Neural crest cell (in vitro differentiated cells): ENCODE data around the gene GMDS. TPM values are rescaled to one million over a fixed set of nuclear protein-coding genes. Genes with fewer than 3 reads are reported as not detected.

Source experiments
- DNase-seq: peaks from one replicate; pipeline ENCODE4 v3.0.0; 2021; ENCODE audit warnings: low read depth, mixed read lengths, low spot score
- H3K27ac Mint-ChIP-seq: one replicate; pipeline ENCODE4 v1.8.0; 2021; ENCODE audit warnings: mild to moderate bottlenecking, mixed read lengths; ENCODE audit not compliant: unreplicated experiment
- H3K27me3 Mint-ChIP-seq: 2 replicates; pipeline ENCODE4 v1.8.0; 2021; ENCODE audit warnings: low read depth, mild to moderate bottlenecking, mixed read lengths
- H3K36me3 Mint-ChIP-seq: 2 replicates; pipeline ENCODE4 v1.8.0; 2021; ENCODE audit warnings: low read depth, mild to moderate bottlenecking, mixed read lengths
- H3K4me1 Mint-ChIP-seq: 2 replicates; pipeline ENCODE4 v1.8.0; 2021; ENCODE audit warnings: mixed read lengths
- H3K4me3 Mint-ChIP-seq: one replicate; pipeline ENCODE4 v1.8.0; 2021; ENCODE audit warnings: mild to moderate bottlenecking, mixed read lengths
- H3K9me3 Mint-ChIP-seq: 2 replicates; pipeline ENCODE4 v1.8.0; 2021; ENCODE audit warnings: mixed read lengths
- total RNA-seq: library from RNA; stranded (reverse); gene quantifications from 2 replicates; pipeline ENCODE4 v1.2.1, GENCODE V29; 2021
- TF ChIP-seq, protein P1 (sequence below): fragments of 200-600 bp; sonication (generic); conservative IDR thresholded peaks from 2 replicates; pipeline ENCODE4 v1.5.0; 2021; ENCODE audit warnings: antibody characterized with exemption, mild to moderate bottlenecking

GMDS gene
- total RNA-seq, 1 donor from 2014 or later, result 16.1 TPM

DNA sequence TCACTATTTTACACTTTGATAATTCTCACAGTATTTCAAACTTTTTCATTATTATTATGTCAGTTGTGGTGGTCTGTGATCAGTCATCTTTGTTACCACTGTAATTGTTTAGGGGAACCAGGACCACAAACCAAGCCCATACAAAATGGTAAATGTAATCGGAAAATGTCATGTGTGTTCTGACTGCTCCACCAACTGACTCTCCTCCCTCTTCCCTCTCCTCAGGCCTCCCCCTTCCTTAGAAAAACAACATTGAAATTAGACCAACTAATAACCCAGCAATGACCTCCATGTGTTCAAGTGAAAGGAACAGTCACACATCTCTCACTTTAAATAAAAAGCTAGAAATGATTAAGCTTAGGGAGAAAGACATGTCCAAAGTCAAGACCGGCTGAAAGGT is 63.8 kb downstream of the GMDS start:
- no peaks in the 10 kb centered on the region for H3K4me1 Mint-ChIP-seq
- no peaks in the 10 kb centered on the region for H3K27me3 Mint-ChIP-seq
- DNase-seq, result no peak
- peaks cover 2% of the 10 kb centered on the region for H3K36me3 Mint-ChIP-seq
- H3K27ac Mint-ChIP-seq, result no peak overlapping the region
- TF ChIP-seq, protein P1, sequence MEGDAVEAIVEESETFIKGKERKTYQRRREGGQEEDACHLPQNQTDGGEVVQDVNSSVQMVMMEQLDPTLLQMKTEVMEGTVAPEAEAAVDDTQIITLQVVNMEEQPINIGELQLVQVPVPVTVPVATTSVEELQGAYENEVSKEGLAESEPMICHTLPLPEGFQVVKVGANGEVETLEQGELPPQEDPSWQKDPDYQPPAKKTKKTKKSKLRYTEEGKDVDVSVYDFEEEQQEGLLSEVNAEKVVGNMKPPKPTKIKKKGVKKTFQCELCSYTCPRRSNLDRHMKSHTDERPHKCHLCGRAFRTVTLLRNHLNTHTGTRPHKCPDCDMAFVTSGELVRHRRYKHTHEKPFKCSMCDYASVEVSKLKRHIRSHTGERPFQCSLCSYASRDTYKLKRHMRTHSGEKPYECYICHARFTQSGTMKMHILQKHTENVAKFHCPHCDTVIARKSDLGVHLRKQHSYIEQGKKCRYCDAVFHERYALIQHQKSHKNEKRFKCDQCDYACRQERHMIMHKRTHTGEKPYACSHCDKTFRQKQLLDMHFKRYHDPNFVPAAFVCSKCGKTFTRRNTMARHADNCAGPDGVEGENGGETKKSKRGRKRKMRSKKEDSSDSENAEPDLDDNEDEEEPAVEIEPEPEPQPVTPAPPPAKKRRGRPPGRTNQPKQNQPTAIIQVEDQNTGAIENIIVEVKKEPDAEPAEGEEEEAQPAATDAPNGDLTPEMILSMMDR, result no peak
- H3K9me3 Mint-ChIP-seq, result no peaks in the 10 kb centered on the region
- no peak overlapping the region for H3K4me3 Mint-ChIP-seq

DNA sequence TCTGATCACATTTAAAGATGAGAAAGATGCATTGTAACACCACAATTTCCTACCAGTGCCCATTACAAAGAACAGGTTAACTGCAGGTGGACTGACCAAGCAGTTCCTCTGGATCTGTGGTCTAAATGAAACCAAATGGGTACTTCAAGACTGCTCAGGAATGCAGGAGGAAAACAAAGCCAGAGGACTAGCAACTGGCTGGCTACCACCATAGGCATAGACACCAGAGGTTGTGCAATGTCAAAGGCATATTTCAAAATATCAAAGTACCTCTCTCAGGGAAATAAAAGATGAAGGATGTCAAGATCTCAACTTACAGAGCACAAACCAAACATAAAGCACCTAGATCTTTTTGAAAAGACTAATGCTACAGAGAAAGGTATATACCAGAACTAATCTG is 65.5 kb downstream of the GMDS start:
- Mint-ChIP-seq H3K9me3 (no peaks in the 10 kb centered on the region), H3K4me3 (no peak overlapping the region), H3K4me1 (no peaks in the 10 kb centered on the region), H3K27ac (no peak overlapping the region), H3K27me3 (no peaks in the 10 kb centered on the region), H3K36me3 (peaks cover 2% of the 10 kb centered on the region)
- TF ChIP-seq, protein P1, result no peak
- DNase-seq, result no peak

DNA sequence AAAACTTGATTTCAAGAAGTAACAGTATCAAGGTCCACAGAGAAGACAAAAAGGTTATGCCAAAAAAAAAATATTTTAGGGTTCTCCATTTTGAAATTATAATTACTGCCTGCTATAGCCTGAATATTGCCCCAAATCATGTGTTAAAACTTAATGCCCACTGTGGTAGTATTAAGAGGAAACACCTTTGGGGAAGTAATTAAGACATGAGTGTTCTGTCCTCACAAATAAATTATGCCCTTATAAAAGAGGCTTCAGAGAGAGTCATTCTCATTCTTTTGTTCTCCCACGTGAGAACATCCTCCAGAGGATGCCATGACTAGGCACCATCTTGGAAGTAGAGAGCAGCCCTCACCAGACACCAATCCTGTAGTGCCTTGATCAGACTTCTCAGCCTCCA is 66.2 kb downstream of the GMDS start:
- no peaks in the 10 kb centered on the region for H3K9me3 Mint-ChIP-seq
- TF ChIP-seq, protein P1, result no peak
- H3K4me1 Mint-ChIP-seq, result no peaks in the 10 kb centered on the region
- H3K4me3 Mint-ChIP-seq, result no peak overlapping the region
- no peak overlapping the region for H3K27ac Mint-ChIP-seq
- no peaks in the 10 kb centered on the region for H3K27me3 Mint-ChIP-seq
- DNase-seq, result no peak
- peaks cover 2% of the 10 kb centered on the region for H3K36me3 Mint-ChIP-seq

DNA sequence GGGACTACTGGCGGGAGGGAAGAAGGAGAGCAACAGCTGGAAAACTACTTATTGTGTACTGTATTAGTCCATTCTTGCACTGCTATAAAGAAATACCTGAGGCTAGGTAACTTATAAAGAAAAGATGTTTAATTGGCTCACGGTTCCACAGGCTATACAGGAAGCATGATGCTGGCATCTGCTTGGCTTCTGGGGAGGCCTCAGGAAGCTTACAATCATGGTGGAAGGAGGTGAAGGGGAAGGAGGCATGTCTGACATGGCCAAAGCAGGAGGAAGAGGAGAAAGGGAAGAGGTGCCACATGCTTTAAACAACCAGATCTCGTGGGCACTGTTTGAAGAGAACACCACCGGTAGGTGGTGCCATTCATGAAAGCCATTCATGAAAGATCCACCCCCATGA is 67.3 kb downstream of the GMDS start:
- TF ChIP-seq, protein P1, result no peak
- H3K4me3 Mint-ChIP-seq, result no peak overlapping the region
- peaks cover 2% of the 10 kb centered on the region for H3K36me3 Mint-ChIP-seq
- DNase-seq, result no peak
- no peaks in the 10 kb centered on the region for H3K4me1 Mint-ChIP-seq
- no peaks in the 10 kb centered on the region for H3K9me3 Mint-ChIP-seq
- no peak overlapping the region for H3K27ac Mint-ChIP-seq
- H3K27me3 Mint-ChIP-seq, result no peaks in the 10 kb centered on the region

DNA sequence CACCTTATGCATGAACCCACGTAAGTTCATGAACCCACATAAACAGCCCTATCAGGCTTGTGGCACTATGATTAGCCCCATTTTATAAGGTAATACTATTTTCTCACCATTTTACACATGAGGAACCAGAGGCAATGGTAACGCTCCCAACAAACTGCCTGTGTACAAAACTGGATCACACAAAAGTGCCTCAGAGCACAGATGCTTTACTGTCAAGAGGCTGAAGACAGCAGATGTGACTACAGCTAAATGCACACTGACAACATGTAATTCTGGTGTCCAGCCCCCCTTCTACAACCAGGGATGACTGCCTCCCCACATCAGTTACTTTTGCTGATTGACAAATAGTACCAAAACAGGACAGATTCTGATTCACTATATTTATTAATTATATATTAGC is 69.6 kb downstream of the GMDS start:
- DNase-seq, result no peak
- no peaks in the 10 kb centered on the region for H3K9me3 Mint-ChIP-seq
- H3K4me3 Mint-ChIP-seq, result no peak overlapping the region
- no peaks in the 10 kb centered on the region for H3K4me1 Mint-ChIP-seq
- TF ChIP-seq, protein P1, result no peak
- H3K27me3 Mint-ChIP-seq, result no peaks in the 10 kb centered on the region
- H3K36me3 Mint-ChIP-seq, result peaks cover 2% of the 10 kb centered on the region
- H3K27ac Mint-ChIP-seq, result no peak overlapping the region
